NCI-H146 treated with DMSO at 0.1 percent for 48 hours (cell line): Measurements from ENCODE around the gene ATP5F1B.
"Not testable (repeated sequence)": the region's sequence is repeated elsewhere in the genome, so short reads cannot be mapped to it uniquely, and the experiment has no call there.

Source experiments
- DNase-seq: peaks from one replicate; lab custom pipeline; 2025; ENCODE audit not compliant: unreplicated experiment; lab: John Stamatoyannopoulos, UW

Gene ATP5F1B

DNA sequence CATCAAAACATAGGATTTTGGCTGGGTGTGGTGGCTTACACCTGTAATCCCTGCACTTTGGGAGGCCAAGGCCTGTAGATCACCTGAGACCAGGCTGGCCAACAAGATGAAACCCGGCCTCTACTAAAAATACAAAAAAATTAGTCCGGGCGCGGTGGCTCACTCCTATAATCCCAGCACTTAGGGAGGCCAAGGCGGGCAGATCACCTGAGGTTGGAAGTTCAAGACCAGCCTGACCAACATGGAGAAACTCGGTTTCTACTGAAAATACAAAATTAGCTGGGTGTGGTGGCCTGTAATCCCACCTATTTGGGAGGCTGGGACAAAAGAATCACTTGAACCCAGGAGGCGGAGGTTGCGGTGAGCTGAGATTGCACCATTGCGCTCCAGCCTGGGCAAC, 2.2 kb upstream of the ATP5F1B start:
- not testable (repeated sequence) for DNase-seq

DNA sequence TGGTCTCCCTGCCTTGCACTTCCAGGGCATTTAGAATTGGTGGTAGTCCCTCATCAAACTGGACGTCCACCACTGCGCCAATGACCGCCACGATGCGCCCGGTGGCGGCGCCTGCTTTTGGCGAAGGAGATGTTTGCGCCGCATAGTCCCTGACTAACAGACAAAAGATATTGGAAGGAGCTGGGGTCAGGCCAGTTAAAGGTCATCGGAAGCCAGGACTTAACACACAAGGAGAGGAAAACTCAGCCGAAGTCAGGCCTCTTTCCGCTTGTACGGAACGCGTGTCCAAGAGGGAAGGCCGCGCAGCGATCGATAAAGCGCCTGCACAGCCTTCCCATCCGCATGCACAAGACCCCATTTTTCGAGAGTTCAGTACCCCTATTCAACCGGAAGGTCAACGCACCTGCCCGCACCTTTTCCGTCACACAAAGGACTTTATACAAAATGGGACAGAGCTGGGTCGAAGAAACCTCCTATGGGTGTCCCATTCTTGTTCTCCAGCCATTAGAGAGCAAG, 525 bp downstream of the ATP5F1B start:
- peak; percentile 42 for DNase-seq

DNA sequence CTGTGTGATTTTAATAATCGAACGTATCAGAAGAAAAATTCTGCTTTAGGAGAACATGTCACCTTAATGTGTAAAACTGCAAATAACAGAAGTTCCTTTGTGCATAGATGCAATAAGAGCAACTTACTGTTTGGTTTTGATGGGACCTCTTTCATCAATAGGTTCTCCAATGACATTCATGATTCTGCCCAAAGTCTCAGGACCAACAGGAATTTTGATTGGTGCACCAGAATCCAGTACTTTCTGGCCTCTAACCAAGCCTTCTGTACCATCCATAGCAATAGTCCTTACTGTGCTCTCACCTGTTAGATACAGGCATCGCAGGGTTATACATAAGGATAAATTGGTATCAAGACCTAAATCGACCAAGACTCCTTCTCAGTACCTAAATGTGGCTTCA, 1.1 kb downstream of the ATP5F1B start:
- no peak for DNase-seq

DNA sequence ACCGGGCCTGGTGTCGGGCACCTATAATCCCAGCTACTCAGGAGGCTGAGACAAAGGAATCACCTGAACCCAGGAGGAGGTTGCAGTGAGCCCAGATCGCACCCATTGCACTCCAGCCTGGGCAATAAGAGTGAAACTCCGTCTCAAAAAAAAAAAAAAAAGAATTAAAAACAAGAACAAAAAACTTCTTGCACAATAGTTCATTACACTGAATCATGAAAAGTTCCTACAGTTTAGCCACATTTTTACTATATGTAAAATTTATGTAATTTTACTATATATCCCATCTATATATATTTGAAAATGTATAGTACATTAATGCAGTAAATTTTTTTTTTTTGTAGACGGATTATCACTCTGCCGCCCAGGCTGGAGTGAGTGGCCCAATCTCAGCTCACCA, 4.6 kb downstream of the ATP5F1B start:
- DNase-seq: no peak

DNA sequence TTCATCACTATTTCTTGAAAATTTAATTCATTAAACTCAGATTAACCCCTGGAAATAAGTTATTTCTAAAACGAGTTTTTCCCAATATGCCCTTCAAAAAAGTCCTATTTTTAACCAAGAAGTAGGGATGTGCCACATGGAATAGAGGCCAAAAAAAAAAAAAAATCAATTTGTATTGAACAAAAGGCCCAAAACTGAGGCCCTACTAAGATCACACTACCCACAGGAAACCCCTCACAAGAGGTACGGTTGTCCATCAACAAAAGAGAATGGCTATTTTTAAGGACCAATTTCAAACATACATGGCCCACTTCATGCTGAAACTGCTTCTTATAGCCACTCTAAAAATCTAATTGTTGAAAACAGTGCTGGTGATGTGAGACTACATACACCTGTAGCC, 8.2 kb downstream of the ATP5F1B start:
- no peak for DNase-seq

DNA sequence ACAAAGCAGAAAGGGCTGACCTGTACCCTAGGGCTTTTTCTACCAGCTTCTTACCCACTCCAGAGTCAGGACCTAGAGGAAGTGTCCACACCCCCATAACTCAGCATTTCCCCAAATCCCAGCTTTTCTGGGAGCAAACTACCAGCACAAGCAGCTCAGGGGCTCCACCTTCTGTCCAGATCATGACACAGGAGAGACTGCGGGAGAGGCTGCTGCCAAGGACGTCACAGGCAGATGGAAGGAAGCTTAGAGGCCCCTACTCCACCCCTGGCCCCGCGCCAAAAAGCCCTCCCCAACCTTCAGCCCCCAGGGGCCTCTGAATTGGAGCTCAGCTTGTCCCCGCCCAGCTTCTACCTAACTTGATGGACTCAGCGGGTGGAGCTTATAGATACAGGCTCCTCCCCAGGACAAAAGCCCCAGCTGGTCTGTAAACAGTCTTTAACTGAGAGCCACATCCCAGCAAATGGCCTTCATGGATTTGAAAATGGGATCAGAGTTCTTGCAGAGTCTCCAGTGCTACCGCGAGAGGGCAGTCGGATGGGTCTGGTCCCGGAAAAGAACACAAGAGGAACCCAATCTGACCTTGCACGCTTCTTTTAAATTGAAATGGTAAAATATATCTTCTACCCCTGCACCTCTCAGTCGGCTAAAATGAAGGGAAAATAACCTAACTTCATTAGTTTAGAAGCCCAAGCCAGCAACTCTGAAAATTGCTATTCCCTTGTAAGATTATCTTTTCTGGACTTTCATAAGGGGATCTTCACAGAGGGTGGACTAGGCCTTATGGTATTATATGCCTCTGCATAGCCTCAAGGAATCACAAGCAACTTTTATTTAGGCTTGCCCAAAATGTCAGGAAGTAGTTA, 8.9 kb downstream of the ATP5F1B start:
- DNase-seq: peak; percentile 99

DNA sequence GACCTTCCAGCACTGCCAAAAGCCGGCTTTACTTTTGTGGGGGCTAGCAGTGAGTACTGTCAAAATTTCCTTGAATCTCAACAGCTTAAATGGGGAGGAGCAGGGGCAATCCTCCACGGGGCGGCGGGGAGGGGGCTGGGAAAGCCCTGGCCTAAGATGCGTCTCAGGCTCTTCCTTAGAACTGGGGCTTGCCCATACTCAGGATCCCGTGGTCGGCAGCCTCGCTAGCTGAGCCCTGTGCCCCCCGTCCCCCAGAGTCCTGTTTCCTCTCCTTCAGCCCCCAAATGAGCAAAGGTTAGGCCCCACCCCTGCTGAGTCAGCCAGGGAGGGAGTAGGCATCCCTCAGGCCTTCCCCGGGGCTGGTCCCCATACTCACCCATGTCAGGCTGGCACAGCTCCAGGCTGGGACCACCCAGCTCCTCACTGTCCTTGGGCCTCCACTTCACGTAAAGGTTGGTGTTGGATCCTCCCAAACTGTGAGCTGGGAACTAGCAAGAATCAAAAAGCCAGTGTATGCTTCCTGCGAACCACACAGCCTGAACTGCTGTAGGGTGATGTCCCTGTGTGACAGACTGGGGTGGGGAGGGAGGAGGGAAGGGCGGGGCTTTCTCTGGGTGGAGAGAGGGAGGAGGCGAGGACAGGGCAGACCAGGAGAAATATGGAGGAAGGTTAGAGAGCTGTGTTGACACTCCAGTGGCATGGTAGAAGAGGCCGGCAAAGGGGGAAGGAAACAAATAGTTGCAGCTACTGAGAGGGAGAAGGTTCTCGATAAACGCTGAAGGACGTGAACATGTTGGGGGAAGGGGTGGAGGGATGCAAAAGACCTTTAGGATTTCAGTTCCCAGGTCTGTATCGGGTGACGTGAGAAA, 9.7 kb downstream of the ATP5F1B start:
- DNase-seq: peak; percentile 71

DNA sequence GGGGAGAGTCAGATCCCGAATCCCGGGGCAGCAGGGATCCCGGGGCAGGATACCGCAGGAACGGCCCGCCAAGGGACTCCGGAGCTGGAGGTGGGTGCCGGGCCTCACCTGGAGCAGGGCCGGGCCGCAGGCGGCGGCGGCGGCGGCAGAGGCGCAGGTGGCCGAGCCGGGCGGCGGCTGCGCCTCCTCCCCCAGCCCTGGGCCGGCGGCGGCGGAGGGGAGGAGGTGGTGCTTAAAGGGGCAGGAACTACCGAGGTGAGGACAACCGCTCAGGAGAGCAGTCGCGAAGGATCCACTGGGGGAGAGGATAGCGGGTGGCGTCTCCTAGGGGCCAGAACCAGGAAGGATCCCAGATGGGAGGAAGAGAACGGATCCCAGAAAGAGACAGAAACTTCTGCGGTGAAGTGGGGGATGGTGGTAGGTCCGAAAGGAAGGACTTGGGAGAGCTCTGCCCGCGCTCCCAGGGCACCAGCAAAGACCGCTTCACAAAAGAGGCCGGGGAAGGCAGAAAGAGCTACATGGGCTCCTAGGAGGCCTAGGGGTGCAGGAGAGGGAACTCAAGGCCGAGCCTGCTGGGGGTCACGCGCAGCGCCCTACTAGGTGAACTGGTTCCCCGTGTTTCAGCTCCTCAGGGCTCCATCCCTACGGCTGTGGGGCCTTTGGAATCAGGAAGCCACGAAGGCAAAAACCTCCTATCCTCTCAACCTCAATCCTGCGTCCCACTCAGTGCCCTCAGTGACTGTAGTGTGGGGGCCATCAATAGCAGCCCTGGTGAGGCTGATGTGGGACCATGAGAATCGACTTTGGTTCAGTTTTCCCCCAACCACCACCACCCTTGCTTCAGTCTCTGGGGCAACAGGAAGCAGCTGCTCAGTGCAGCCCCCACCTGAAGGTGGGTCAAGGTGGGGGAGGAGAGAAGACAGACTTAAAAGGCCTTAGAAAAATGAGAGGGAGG, 10.7 kb downstream of the ATP5F1B start:
- DNase-seq: peak; percentile 61

DNA sequence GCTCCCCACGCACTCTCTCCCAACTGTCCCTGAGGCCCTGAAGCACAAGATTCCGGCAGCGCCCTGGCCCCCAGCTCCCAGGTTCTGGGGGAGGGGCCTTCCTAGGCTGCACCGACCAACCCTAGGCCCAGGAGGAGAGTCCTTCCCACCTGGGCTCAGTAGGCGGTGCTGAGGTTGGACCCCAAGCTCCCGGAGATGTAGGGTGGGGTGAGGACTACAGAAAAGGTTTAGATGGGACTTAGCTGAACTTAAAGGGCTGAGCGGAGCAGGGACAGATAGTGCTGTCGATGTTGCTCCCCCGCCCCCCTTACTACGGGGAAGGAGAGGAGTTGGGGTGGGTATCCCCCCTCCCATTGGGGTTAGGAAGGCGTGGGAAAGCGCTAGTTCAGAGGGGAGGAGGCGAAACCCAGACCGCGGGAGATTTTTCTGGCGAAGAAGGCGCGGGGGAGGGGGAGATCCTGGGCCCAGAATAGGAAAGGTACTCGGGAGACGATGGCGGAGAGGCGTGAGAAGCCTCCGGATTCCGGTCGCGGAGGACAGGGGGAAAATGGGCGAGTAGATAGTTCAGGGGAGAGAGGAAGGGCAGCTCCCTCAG, 11.4 kb downstream of the ATP5F1B start:
- peak; percentile 75 for DNase-seq

DNA sequence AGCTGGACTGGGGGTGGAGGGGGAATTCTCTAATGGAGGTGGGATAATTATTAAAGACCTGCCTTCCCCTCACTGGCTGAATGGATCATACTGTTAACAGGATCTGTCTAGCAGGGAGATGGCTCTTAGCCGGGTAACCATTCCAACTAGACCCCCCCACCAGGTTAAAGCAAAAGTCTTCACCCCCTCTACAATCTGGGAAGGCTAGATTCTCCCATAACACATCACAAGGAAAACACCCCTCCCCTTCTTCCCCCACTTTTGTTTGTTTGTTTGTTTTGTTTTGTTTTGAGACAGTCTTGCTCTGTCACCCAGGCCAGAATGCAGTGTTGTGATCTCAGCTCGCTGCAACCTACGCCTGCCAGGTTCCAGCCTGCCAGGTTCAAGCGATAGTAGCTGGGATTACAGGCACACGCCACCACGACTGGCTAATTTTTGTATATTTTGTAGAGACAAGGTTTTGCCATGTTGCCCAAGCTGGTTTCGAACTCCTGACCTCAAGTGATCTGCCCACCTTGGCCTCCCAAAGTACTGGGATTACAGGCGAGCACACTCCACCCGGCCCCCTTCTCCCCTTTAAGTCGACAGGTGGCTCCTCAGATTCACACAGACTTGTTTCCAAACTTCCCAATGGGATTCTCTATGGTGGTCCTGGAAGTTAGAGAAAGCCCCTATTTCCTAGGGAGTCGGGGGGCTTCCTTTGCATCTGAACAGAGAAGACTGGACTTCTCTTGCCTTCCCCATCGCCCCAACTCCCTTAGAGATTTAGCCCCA, 12.1 kb downstream of the ATP5F1B start:
- no peak for DNase-seq

DNA sequence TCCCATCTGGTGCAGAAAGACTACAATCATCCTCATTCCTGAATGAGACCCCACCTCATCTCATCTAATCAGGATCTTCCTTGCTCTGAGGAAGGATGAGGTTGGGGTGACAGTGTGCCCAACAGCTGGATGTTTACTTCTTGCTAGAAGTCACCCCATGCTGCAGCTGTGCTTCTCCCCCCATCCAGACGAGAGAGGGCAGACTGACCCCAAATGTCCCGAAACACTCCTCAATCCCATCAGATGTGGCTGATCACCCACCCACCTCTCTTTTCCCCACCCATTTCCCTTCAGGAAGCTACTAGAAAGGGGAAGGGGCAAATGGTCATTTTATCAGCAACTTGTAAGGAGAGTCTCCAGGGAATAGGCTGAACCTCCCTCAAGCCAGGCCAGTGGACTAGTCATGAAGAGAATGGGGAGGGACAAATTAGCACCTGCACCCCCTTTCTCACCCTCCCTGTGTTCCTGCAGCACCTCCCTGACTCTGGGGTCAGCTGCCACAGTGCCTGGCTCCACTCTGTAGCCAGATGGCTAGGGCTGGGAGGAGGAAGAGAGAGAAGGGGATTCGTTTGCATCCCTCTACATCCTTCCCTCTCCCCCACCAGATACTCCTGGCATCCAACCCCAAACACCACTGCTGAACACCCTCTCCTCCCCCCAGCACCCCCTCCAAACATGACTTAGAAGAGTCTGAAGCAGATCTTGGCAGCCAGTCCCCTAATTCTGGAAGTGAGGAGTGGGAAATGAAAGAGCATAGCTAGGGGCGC, 12.9 kb downstream of the ATP5F1B start:
- DNase-seq: no peak

DNA sequence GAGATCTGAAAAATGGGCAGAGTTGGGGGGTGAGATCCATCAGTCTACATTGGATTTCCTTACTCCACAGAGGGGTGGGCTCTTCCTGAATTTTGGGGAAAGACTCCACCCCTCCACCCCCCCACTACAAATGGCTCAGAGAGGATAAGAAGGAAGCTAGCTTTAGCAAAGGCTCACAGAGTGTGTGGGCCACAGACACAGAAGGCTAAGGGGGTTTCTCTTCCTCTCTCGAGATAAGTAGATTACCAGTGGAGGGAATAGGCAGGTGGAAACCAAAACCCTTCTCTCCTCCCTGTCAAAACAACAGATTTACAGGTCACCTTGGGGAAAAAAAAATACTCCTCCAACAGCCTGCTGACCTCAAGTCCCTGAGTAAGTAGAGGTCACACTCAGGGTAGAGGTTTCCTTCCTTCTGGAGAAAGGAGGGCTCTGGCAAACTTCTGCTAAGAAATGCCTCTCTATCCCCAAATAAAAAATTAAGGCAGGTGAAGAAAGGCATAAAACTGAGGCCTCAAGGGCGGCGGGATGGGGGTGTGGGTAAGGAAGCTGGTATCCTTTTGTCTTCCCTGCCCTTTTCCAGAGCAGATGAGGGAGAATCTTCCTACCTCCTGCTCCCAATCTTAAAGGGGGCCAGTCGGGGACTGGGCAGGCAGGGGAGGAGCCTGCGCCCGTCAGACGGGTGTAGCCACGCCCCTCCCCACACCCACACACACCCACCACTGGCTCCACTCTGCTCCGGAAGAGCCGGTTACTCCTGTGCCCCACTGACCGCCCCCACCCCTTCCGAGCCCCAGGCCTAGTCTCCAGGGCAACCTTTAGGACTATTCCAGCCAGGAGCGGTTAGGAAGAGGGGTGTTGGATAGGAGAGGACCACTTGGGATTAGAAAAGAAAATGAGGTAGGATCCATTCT, 13.7 kb downstream of the ATP5F1B start:
- DNase-seq: peak; percentile 43

DNA sequence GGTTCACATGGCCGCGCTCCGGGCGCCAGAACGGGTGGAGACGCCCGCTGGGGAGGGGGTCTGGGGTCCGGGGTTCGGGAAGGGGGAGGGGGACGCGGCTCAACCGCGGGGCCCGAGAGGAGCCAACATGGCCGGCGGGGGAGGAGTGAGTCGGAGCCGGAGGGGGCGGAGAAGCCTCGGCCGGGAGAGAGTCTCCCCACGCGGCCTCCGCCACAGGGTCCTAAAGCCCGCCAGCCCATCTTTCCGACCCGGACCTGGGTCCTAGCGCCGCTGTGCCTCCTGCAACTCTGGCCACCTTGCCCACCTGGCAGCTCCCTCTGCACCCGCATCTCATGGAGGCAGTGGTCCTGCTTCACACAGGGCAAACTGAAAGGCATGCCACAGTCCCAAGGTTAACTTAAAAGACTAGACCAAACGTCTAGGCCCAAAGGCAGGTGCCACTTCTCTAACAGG, 15.6 kb downstream of the ATP5F1B start, which contains the start of gene BAZ2A:
Gene BAZ2A (minus strand): TSS at position 147 of the 453 bp plus-strand sequence. CDS start 12,796 bp downstream, outside the sequence.
- DNase-seq: peak; percentile 56

DNA sequence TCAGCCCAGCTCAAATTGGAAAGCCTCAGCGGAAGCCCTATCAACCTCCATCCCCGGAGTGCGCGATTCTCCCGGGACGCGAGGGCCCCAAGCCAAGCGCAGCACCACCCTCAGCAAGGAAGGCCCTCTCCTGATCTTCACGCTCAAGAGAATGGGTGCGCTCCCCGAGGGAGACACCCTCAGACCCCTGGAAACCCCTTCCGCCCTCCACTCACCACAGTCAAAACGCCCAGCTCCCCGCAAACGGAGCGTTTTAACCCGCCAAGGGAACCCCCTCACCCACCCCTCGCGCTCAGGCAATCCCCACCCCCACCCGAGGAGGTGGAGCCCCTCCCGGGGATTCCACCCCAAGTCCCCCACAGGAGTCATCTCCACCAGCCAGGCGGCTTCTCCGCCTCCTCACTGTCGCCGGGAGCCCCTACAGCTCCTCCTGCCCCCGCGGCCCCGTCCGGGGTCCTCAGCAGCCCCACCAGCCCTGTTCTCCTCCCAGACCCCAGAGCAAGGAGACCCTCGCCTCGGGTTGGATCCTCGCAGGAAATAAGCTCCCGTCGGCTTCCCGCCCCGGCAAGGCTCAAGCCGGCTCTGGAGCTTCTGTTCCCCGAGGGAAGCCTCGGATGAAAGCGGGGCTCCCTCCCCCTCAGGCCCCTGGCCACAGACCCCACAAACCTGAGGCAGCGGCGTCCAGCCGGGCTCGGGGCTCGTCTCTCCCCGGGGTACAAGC, 16.2 kb downstream of the ATP5F1B start:
- no peak for DNase-seq

DNA sequence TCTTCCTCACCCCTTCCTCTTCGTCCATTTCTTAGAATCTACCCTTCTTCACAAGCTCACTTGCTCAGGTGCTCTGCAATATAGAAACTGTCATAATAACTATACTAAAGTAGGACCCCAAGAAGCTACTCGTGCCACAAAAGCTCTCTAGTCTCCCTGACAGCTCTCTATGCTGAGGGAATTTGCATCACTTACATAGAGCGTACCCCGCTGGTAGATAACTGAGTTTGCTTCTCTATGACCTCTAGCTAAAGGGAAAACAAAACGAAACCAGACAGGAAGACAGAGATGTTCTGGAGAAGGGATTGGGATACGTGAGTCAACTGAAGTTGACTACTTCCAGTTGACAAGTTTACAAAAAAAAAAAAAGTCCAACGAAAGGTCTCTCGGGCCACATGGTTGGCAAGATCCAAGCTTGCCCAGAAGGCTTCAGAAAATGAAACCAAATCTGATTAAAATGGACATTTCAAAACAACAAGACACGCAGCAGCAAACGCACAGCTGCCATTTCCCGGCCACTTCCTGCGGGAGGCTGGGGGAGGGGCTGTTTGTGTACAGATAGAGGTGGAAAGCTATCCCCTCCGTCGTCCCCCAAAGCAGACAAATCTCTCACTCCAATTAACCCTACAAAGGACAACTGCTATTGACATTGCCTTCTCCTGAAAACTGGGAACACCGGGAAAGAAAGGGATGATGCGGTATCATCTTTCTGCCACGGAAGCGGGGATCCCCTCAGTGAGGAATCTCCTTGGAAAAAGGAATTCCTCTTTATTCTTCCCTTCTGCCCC, 16.9 kb downstream of the ATP5F1B start:
- DNase-seq: peak; percentile 30

DNA sequence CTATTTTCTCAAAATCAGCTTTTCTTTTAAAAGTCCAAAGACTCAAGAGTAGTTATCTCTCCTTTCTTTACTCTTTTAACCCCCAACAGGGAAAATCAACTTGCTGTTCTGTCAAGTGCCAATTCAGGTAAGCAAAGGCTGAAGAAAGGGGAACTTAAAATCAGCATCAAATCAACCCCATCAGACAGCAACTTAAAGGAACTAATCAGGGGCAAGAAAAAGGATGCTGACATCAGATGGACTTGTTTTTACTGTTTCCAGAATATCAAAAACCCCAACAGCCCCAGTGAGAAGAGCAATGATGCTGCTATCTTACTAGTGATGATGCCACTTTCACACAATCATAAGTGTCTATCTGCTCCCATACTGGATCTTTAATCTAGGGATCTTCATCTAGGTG, 19.1 kb downstream of the ATP5F1B start:
- DNase-seq: no peak
